22Rv1 (cell line): Measurements from ENCODE around the gene OR12D2.

Source experiments
- H3K27ac ChIP-seq: fragments of 450-650 bp; 2 replicates; pipeline ENCODE4 v1.5.1; 2017
- CTCF ChIP-seq: fragments of 450-650 bp; IDR thresholded peaks from 2 replicates; pipeline ENCODE4 v1.5.1; 2017; ENCODE audit warnings: mild to moderate bottlenecking
- ZFX ChIP-seq: fragments of 450-650 bp; IDR thresholded peaks from 2 replicates; pipeline ENCODE4 v1.6.1; 2017; ENCODE audit warnings: antibody characterized with exemption, borderline replicate concordance

The OR12D2 gene

DNA sequence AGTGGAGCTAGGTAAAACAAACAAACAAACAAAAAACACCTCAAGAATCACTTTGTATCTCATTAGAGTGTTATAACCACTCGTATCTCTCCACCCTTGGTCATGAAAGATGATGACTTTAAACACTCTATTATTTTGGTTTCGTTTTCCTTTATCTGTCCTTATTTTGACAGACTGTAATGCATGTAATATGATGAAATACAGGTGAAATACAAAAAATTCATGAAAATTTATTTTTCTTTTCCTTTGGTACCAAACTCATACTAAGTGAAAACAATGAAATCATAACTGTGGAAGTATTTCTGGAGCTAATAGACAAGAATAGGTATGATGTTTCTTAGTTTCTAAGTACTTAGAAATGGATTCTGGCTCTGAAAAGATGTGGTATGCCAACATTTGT is 4.1 kb downstream of the OR12D2 start:
- no peak for TF ChIP-seq ZFX
- no peak for TF ChIP-seq CTCF
- no peak overlapping the region for H3K27ac ChIP-seq

- TF ChIP-seq CTCF (no peak), ZFX (no peak)
- no peak overlapping the region for H3K27ac ChIP-seq
These were observed 8.4 kb downstream of the OR12D2 start for GRCh38 chr6:29403801-29404200.

DNA sequence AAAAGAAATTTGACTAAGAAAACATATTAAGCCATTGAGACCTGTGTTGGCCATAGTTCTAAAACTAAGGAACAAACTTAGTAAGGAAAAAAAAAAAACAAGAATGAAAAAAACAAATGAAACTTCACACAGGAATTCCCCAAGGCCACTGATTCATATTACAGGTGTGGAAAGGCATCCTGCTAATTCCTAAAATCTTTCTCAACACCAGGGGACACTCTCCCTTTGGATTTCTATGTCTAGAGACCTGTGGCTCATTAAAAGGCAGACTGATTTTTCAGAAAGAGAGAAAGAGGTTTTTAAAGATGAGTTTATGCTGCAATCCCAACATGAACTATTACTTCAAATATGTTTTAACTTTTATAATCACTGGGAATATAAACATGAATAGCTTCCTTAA is 19.2 kb downstream of the OR12D2 start, which contains the start of gene OR12D1:
Gene OR12D1 (plus strand): TSS at position 341 of the 400 bp plus-strand sequence.
- TF ChIP-seq CTCF (peak; percentile 38), ZFX (no peak)
- no peak within 1 kb of the TSS for H3K27ac ChIP-seq

- no peak overlapping the region for H3K27ac ChIP-seq
- TF ChIP-seq CTCF (no peak), ZFX (no peak)
These were observed 24.1 kb downstream of the OR12D2 start for GRCh38 chr6:29419516-29419915.

GRCh38 chr6:29424168-29424567 is 28.7 kb downstream of the OR12D2 start:
- TF ChIP-seq ZFX (no peak), CTCF (no peak)
- no peak overlapping the region for H3K27ac ChIP-seq

DNA sequence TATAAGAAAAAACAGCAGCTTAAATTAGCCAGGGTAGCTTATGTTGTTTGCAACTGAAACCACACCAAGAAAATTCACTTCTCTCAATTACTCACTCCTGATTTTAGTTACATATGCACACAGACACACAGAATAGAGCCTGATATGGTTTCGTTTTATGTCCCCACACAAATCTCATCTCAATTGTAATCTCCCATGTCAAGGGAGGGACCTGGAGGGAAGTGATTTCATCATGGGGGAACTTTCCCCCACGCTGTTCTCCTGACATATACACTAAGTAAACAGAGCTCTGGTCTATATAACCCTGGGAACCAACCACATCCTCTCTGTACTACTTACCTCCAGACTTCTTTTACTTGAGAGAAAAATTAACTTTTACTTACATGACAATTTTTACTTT is 29.1 kb downstream of the OR12D2 start:
- H3K27ac ChIP-seq = no peak overlapping the region
- no peak for TF ChIP-seq ZFX
- no peak for TF ChIP-seq CTCF

GRCh38 chr6:29425075-29425474 is 29.6 kb downstream of the OR12D2 start:
- TF ChIP-seq ZFX (no peak), CTCF (no peak)

GRCh38 chr6:29426654-29427053 is 31.2 kb downstream of the OR12D2 start:
- TF ChIP-seq ZFX (no peak), CTCF (no peak)

More at GRCh38 chr6:29425075-29425474, 29.6 kb downstream of the OR12D2 start:
- H3K27ac ChIP-seq = no peak overlapping the region

More at GRCh38 chr6:29426654-29427053, 31.2 kb downstream of the OR12D2 start:
- H3K27ac ChIP-seq = no peak overlapping the region
